HG03565 (cell line): ENCODE data around the gene KCNG1.
"Not testable (repeated sequence)": the region's sequence is repeated elsewhere in the genome, so short reads cannot be mapped to it uniquely, and the experiment has no call there.

Experiments
- ATAC-seq: cut with Tn5 transposase; IDR thresholded peaks from one replicate; pipeline ENCODE4 v1.9.1; 2021; ENCODE audit warnings: mild to moderate bottlenecking, moderate library complexity; ENCODE audit not compliant: unreplicated experiment

Gene KCNG1, protein sequence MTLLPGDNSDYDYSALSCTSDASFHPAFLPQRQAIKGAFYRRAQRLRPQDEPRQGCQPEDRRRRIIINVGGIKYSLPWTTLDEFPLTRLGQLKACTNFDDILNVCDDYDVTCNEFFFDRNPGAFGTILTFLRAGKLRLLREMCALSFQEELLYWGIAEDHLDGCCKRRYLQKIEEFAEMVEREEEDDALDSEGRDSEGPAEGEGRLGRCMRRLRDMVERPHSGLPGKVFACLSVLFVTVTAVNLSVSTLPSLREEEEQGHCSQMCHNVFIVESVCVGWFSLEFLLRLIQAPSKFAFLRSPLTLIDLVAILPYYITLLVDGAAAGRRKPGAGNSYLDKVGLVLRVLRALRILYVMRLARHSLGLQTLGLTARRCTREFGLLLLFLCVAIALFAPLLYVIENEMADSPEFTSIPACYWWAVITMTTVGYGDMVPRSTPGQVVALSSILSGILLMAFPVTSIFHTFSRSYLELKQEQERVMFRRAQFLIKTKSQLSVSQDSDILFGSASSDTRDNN

DNA sequence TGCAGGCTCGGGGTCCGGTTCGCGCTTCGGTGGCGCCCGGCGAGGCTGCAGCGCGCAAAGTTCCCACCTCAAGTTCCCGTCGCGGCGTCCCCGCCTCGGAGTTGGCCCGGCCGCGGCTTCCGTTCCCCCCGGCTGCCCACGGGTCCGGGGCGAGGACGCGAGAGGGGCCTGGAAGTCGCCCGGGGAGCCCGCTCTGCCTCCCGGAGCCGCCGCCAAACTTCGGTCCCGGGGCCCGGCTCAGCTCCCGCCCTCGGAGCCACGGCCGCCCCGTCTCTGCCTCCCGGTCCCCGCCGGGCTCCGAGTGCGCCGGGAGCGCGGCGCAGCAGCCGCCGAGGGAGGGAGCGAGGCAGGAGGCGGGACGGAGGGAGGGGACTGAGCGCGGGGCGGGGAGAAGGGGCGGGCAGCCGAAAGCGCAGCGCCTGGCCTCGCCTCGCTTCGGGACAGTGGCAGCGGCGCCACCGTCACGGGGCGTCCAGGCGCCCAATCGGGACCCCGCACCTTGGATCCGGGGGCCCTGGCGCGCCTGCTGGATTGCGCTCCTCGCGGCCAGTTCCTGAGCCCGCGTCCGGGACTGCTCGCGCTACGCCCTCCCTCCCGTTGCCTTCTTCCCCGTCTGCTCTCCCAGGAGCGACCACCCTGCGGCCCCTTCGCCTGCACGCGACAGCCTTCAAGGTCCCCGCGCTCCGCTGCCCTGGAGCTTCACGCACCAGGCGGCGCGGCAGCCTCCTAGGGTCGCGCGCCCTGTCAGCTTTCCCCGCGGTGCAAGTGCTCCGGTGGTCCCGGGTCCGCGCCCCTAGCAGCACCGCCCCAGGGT, at the start of gene KCNG1:
KCNG1 (minus strand) TSS at position 305 of the 814 bp plus-strand sequence. CDS start 12,769 bp downstream, outside the sequence.
- no peak for ATAC-seq

DNA sequence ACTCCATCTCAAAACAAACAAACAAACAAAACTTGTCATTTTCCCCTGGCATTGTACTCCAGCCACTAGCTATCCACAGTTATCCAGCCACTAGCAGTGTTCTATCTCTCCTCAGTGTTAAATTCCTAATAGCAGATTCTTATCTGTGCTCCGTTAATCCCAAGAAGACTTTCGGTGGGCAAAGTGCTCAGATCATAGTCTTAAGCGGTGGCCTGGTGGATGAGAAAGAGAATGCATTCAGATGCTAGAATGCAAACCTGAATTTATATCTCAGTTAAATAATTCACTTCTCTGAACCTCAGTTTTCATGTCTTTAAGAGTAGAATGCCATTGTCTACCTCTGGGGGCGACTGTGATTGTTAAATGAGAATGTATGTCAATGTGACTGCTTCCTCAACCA, 47.7 kb upstream of the KCNG1 start:
- ATAC-seq = no peak

DNA sequence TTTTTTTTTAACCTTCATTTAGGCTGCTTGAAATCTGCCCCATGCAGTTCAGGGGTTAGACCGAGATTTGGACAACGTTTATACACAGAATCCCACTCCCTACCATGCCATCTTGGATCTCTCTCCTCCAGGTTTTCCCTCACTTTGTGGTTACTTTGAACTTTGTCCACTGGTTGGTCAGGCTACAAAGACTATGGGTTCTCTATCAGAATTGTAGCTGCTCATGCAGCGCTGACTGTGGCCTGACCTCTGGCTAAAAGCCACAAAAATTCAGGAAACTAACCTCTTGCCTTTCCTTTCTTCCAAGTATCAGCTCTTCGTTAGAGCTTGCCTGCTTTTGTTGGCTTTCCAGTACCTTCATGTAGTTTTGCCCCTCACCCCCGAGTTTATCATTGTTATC, 44.9 kb upstream of the KCNG1 start:
- ATAC-seq = no peak

DNA sequence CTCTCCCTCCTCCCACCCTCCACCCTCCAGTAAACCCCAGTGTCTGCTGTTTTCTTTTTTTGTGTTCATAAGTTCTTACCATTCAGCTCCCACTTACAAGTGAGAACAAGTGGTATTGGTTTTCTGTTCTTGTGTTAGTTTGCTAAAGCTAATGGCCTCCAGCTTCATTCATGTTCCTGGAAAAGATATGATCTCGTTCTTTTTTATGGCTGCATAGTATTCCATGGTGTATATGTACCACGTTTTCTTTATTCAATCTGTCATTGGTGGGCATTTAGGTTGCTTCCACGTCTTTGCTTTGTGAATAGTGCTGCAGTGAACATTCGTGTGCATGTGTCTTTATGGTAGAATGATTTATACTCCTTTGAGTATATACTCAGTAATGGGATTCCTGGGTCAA, 42.7 kb upstream of the KCNG1 start:
- ATAC-seq = no peak

DNA sequence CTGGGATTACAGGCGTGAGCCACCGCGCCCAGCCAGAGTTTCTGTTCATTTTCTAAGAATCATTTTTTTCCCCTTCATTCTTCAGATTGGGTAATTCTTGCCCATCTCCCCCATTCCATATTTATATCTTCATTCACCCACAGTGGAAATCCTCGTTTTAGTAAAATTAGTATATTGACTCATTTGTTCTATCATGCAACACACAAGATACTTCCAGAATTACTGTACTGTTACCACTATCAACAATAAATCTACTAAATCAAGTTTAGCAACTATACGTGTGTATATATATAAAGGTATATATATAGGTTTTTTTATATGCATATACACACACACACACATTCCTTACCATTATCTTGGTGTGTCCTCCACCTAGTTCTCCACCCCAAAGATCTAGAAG, 41.2 kb upstream of the KCNG1 start:
- no peak for ATAC-seq

DNA sequence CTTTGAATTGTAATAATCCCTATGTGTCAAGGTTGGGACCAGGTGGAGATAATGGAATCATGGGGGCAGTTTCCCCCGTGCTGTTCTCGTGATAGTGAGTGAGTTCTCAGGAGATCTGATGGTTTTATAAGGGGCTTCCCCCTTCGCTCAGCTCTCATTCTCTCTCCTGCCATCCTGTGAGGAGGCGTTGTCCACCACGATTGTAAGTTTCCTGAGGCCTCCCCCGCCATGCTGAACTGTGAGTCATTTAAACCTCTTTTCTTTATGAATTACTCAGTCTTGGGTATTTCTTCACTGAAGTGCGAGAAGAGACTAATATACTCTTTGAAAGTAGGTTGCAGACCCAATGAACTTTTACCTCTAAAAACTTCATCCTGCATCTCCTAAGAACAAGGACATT, 39.2 kb upstream of the KCNG1 start:
- ATAC-seq = no peak

DNA sequence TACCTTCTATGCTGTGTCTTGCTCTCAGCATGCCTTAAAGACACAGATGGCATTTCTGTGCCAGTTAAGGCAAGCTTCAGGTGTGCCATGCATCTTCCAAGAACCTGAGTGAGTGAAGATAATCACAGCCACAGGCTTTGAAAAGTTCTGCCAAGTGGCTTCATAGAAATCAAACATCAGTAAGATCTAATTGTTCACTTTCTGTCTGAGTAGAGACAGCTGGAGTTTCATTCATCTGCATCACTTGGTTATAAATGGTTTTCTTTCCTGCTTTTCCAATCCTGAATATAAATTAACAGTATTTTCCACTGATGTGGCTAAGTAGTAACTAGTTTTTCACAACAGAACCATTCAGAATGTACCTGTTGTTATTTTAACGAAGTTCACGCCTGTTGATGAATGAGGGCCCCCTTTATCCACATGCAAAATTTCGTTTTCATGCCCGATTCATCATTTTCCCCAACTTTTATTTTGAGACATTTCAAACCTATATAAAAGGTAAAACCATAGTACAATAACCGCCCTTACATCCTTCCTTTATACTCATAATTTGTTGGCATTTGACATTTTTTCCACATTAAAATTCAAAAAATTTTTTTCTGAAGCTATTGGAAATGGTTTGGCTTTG, 38.6 kb upstream of the KCNG1 start:
- no peak for ATAC-seq

DNA sequence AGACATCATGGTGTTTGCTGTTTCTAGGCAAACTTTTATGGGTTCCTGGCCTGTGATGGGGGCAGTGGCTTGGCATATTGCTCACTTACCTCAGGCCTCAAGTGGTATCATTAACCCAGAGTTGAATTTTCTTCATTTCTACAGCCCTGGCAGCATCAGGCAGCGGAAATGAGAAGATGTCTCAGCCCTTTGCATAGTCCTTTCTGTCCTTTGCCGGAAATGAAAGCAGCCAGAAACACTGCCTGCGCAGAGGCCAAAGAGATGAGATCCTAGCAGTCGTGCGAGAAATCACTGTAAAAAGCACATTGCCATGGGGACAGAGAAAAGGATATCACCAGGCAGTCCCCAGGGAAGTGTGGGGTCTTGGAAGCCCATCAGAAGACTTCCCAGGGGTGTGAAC, 37.4 kb upstream of the KCNG1 start:
- ATAC-seq = no peak

DNA sequence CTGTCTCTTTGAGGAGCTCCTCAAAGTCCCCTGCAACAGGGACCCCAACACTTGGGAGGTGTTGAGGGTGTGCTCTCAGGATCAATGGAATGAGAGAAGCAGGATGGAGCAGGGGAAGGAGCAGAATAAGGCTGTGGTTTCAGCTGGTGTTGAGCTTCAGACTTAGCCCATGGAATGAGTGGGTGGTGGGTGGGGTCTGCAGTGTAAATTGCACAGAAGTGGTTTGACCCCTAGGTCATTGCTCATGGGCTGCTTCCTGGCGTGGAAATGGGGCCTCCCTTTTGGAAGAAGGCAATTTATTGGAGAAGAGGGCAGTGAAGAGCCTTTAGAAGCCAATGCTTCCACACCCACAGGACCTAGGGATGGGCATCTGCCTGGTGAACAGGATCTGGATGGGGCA, 37.0 kb upstream of the KCNG1 start:
- ATAC-seq = no peak

DNA sequence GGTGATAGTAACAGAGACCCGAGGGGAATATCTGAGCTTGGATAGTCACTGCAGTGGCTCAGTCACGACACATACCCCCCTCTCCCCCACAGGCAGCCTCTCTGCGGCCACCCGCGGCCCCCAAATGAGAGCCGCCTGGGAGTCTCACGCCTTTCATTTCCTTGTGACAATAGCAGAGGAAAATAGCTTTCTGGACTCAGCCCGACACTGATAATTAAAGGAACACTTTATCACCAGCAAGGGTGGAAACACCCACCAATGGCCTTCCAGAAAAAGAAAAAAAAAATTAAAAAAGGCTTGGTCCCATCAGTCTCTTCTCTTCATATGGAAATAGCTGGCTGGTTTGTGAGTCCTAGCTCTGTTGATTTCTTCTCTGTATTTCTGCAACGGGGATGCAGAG, 35.1 kb upstream of the KCNG1 start:
- ATAC-seq = no peak

DNA sequence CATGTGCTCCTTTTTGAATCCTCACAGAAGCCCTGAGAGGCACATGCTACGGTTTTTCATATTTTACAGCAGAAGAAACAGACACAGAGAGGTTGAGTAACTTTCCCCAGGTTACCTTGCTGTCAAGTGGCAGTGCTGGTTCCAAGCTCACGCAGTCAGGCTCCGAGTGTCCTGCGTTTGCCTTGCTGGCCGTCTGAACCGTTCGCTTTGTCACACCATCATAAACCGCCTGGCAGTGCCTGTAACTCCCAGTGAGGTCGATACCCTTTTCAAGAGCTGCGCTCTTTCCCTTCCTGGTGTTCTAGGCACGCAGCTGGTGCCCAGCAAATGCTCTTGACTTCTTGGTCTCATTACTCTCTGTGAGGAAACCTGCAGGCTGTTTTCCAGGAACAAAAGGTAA, 31.3 kb upstream of the KCNG1 start:
- no peak for ATAC-seq

DNA sequence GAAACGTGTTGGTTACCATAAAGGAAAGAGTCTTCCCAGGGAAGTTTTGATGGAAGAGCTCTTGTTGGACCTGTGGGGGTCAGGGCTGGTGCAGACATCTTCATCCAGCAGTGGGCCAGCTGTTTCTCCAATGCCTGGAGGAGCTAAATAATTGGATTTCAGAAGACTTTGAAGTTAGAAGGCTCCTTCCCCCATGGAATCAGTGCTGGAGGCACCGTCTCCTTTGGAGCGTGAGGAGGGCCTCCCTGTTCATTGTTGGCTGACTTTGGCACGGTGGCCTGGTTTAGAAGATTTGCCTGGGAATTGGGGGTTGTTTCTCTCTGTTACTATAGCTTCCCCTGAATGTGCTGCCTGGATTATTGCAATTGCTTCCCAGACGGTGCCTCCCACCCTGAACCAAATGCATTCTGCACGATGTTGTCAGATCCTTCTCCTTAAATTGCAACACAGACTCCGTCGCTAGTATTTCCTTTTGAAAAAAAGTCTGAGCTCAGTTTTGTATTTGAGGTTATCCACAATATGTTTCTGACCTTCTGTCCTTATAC, 27.7 kb upstream of the KCNG1 start:
- no peak for ATAC-seq

DNA sequence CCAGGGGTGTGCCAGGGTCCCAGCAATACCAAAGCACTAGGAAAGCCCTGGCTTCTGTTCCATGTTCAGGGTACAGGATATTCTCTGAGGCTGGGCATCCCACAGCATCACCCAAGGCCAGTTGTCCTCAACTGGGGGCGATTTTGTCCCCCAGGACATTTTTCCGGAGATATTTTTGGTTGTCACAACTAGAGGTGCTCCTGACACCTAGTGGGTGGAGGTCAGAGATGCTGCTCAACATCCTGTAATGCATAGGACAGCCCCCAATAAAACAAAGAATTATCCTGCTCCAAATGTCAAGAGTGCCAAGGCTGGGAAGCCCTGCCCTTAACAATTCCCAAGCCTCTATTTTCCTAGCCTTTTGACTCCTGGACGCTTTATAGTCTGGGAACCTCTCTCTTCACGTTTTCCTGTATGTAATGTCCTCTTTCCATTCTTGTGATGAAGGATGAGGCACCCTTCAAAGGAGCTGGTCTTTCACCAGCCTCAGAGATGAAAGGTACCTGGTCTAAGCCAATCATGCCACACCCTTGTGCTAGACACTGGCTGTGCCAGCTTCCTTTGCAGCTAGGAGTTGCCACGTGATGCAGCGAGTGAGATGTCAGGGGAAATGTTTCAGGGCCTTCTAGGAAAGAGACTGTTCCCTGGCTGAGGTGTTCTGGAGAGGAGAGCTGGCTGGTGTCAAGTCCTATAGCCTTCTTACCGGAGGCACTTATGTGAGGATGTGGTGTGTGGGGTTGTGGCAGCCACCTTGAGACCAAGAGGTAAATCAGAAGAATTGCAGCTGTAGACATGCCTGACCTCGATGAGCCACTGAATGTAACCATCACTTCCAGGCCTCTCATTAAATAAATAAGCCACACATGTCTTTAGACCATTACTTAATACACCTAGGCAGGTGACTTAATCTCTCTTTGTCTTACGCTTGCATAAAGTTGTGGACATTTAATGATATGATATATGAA, 23.4 kb upstream of the KCNG1 start:
- no peak for ATAC-seq

DNA sequence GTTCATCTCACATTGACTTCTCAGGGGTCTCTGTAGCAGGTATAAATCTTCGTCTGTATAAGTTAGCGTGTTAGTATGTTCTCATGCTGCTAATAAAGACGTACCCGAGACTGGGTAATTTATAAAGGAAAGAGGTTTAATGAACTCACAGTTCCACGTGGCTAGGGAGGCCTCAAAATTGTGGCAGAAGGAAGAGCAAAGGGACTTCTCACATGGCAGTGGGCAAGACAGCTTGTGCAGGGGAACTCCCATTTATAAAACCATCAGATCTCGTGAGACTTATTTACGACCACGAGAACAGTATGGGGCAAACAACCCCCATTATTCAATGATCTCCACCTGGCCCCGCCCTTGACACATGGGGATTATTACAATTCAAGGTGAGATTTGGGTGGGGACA, 22.6 kb upstream of the KCNG1 start:
- ATAC-seq = not testable (repeated sequence)

DNA sequence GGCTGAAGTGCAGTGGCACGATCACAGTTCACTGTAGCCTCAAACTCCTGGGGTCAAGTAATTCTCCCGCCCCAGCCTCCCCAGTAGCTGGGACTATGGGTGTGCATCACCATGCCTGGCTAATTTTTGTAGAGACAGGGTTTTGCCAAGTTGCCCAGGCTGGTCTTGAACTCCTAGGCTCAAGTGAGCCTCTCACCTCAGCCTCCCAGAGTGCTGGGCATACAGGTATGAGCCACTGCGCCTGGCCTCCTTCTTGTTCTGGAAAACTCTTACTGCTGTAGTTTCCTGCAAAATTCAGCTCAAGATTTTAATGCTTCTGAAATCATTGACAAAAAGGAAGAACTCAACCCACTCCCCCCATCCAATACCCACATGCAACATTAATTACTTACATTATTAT, 21.9 kb upstream of the KCNG1 start:
- no peak for ATAC-seq

DNA sequence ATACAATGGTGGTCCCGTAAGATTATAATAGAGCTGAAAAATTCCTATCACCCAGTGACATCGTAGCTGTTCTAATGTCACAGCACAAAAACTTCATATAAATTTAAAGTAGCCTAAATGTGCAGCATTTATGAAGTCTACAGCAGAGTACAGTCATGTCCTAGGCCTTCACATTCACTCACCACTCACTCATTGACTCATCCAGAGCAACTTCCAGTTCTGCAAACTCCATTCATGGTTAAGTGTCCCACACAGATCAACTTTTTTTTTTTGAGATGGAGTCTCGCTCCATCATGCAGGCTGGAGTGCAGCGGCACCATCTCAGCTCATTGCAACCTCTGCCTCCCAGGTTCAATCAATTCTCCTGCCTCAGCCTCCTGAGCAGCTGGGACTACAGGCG, 20.9 kb upstream of the KCNG1 start:
- no peak for ATAC-seq

DNA sequence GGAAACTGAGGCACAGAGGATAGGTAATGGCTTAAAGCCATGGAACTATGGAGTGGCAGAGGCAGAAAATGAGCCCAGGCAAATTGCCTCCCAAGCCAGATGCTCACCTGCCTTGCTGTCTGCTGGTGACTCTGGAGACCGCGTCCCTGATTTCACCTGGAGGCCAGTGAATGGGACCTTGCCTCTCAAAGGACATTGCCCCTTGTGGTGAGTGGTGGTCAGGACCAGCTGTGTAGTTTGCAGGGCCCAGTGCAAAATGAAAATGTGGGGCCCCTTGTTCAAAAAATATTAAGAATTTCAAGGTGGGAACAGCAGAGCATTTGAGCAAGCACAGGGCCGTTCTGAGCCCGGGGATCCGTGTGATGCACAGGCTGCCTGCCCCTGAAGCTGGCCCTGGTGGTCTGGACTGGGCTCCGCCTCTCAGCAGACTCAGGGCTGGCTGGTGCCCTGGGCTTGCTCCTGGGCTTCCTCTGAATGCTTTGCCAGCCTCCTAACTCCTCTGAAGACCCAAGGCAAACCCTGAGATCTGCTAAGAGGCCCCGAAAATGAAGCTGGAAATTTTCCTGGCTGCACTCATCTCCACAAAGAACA, 19.8 kb upstream of the KCNG1 start:
- ATAC-seq = no peak

DNA sequence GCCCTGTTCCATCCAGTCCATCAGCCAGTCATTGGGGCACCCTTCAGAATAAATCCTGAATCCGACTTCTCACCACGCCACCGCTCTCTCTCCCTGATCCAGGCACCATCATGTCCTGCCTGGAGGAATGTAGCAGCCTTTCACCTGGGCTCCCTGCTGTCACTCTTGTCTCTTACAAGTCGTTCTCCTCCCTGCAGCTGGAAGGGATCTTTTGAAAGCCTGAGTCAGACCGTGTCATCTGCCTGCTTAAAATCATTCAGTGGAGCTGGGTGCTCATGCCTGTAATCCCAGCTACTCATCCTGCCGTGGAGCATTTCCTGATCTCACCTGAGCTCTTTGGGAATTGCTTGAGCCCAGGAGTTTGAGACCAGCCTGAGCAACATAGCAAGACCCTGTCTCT, 19.2 kb upstream of the KCNG1 start:
- no peak for ATAC-seq

DNA sequence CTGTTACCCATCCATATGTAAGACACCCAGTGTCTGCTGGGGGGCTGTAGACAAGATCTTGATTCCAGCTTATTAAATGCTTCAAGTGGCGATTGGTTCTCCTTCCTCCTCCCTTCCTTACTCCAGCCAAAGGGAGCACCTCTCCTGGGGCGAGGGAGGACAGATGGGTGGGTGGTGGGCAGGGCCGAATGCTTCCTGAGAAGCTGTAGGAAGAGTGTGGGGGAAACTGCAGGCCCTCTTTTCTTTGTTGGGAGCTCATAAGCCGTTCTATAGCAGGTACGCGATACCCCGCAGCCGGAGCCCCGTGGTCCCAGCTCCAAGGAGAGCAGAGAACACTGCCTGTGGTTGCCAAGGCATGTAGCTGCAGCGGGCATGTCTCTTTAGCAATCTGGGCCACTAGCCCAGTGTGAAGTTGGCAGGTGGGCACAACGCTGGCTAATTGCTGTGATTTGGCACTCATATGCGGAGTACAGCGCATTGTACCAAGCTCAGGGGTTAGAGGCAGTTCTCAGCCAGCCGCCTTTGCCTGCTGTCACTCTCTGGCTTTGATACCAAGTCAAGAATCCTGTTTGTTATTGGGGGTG, 14.7 kb upstream of the KCNG1 start:
- ATAC-seq = no peak
